GM15510 (cell line): ENCODE measurements around the gene HOXC11.

ENCODE experiments used
- POLR2A ChIP-seq: IDR thresholded peaks from 3 replicates; pipeline ENCODE4 v1.6.1; 2011; ENCODE audit warnings: borderline replicate concordance; ENCODE audit not compliant: insufficient read length; ENCODE audit errors: extremely low read depth

HOXC11 gene

DNA sequence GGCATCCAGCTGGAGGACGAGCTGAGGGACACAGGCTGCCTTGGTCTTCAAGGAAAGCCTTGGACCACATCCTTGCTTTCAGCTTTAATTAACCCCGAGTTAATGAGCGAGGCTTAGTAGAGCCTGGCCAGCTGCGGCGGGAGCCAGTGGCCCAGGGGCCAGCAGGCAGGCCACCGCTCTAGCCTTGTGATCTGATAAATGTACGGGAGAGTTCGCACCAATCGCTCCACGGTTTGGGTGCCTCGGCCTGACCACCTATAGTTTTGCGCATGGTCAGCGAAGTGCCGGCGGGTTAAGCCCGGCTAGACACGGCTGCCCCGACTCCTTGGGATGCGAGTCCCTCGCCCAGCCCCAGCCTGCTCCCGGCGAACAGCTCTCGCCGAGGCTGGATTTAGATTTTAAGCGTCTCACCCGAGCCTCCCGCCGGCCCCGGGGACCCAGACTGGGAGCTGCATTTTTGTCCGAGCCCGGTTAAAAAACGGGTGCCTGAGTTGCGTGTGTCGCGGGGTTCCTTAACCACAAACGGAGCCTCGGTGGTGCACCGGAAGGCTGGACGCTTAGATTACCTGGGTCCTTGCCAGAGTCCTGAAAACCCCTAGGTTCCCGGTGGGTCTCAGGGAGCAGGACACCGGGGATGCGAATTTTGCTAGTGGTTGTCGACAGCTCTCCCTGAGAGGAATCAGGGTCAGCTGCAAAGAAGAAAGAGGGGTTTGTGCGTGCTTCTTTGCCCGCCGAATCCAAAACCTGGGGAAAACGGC lies 21.2 kb upstream of the HOXC11 start:
- TF ChIP-seq POLR2A: no peak

DNA sequence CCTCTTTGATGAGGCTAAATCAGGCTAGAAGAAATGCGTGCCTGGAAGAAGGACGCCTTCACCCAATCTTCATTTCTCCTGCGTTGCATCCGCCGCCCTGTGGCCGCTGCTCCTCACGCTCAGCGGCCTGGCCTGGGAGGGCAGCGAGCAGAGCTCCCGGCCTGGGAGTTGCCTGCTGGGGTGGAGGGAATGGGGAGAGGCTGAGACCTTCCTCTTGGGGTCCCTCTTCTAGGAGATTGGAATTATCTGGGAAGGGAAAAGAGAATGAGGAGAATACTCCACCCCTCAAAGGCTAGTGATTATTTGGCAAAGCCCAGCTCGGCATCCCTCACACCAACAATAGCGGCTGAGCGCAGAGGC lies 20.6 kb upstream of the HOXC11 start:
- TF ChIP-seq POLR2A: no peak

DNA sequence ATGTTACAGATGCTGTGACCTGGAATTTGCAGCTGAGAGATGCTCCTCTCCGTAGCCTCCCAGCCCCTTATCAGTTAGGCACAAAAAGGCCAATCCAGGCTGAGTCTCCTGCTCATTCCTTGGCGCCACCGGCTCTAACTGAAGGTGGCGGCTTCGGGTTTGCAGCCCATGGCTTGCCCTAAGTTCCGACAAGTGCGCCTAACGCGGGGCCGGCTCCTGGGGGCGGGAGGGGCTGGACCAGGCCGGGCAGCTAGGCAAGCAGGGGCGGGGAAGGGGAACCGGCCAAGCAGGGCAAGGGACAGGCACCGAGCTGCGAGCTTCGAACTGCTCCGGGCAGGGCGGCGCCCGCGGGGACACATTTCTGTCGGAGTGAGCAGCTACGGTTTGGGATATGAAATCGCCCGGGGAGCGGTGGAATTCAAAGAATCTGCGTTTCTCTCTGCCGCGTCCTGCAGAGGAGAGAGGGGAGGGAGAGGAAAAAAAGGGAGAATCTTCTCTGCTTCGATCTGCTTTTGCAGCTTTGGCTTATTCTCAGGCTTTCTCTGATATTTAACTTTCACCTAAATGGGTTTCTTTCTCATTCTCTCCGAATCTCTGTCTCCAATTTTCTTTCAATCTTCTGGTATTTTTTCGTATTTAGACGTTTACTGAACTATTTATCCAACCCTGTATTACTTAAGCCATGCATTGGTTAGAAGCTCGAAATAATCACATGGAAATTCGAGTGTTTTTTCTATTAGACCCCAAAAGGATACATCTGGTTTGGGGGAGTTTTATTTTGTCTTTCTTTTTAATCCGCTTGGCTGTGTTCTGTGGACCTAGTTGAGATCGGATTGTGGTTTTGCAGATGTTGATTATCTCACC lies 19.8 kb upstream of the HOXC11 start:
- no peak for TF ChIP-seq POLR2A

DNA sequence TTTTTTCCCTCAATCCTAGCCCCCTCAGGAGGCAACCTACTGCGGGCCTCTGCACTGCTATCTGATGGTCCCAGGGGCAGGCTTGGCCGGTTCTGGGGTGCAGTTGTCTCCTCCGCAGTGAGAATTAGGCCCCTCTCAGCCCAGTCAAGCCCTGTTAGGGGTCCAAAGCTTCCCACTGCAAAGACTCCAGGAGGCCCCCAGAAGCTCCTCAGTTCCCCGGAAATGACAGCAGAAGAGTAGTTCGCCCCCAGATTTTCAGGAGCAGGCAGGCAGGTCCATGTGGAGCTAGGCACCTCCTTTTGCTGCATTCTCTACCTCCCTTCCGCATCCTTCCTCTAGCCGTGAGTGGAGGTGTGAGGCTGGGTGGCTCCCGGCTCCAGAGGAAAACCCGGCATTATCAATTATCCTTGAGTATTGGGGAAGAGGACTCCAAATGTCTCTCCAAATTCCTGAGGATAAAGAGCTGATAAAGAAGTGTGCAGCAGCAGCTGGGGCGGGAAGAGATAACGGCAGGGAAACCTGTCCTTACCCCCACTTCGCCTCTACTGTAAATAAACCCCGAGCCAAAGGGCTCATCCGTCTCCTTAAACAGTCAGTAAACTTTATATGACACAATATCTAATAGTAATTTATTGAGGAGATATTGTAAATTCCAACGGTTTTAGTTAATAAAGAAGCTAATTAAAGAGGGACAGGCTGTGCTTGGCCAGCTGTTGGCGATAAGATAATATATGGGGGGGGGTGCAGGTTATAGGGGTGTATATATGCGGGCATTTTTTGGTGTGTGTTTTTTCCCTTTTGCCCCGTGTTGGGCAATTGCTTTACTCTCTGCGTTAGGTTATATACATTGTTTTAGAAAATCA lies 18.9 kb upstream of the HOXC11 start:
- TF ChIP-seq POLR2A: no peak

DNA sequence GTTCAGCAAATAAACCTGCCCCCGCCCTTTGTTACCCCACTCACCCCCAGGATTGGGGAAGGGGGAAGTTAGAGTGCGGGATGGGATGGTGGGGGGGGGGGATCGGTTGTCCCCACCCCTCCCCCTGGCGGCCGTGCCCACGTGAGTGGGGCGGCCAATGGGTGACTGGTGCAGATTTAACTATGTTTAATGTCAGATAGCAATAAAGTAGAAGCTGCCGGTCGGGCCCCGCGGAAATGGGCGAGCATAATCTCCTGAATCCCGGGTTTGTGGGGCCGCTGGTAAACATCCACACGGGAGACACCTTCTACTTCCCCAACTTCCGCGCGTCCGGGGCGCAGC lies 18.3 kb upstream of the HOXC11 start, which contains the start of gene HOXC12:
HOXC12 (plus strand) TSS at position 210 of the 342 bp plus-strand sequence; CDS start at position 237, 27 bp downstream.
- TF ChIP-seq POLR2A: no peak

DNA sequence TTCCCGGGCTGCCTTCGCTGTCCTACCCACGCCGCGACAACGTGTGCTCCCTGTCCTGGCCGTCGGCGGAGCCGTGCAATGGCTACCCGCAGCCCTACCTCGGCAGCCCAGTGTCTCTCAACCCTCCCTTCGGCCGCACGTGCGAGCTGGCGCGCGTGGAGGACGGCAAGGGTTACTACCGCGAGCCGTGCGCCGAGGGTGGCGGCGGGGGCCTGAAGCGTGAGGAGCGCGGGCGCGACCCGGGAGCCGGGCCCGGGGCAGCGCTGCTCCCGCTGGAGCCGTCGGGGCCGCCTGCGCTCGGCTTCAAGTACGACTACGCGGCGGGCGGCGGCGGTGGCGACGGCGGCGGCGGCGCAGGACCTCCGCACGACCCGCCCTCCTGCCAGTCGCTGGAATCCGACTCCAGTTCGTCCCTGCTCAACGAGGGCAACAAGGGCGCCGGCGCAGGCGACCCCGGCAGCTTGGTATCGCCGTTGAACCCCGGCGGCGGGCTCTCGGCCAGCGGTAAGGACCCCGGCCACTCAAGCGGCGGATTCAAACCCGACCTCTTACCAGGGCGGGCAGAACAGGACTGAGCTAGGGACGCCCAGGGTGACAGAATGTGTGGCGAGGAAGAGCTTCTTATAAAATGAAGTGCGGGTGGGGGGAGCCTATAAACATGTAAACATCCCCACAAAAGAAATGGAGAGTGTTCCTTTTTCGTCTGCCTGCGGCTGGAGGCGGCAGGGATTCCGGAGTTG lies 17.7 kb upstream of the HOXC11 start:
- no peak for TF ChIP-seq POLR2A

DNA sequence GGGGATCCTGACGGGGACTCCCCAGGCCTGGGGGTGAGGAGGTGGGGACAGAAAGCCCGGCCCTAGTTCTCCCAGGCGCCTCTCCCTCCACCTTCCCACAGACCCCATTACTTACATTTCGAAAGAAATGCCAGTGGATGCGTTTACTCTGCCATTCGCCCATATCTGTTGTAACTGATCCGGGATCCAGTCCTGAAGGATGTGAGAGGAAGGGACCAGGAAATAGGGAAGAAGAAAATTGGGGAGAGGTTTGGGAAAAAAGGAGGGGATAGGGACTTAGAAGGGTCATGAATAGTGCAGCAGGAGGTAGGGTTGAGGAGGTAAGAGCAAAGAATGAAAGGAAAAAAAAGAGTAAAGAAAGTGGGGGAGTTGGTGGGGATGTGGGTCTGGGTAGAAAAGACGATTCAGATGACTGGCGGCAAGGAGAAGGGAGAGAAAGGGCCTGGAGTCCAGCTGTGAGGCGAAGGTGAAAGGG lies 17.1 kb upstream of the HOXC11 start:
- TF ChIP-seq POLR2A: no peak

DNA sequence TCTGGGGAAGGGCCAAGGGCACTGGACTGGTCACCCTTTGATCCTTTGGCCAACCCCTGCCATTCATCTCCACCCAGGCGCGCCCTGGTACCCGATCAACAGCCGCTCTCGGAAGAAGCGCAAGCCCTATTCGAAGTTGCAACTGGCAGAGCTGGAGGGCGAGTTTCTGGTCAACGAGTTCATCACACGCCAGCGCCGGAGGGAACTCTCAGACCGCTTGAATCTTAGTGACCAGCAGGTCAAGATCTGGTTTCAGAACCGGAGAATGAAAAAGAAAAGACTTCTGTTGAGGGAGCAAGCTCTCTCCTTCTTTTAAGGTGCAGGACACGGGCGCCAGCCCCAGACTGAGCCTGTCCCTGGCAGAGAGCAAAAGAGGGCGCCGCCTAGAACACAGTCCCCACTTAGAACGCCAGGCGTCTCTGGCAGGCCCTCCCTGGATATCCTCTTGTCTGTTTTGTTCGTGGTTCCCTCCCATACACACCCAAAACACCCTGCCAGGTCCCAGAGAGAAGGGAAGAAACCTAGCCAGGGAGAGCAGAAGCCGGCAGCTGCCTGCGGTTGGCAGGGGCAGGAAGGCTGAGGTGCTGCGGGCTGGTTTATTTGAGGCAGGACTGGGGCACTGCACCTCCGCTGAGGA lies 16.6 kb upstream of the HOXC11 start:
- no peak for TF ChIP-seq POLR2A

DNA sequence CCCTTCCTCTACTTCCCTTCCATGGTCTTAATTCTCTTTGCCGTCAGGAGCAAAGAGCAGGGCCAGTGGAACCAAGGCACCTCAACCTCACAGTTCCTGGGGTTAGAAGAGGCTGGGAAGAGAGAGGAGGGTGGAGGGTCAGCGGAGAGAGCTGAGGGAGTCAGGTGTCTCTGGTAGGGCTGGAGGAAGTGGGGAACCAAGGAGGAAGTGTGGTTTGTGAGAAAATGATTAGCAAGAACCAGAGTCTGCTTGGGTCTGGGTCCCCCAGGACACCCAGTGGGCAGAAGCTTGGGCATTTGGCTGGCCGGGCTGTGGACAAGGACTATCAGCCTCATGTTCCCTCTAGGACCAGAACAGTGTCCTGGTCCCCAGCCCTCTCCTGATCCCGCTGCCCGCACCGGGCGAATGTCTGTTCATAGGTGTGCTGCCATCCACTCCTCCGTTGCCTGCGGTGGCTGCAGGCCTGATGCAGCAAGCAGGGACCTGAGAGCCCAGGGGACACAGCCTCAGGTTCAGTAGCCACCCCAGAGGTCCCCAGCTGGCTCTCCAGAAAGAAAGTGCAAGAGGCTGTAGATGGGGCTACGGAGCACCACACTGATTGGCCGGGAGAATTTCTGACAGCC lies 15.9 kb upstream of the HOXC11 start:
- TF ChIP-seq POLR2A: no peak

DNA sequence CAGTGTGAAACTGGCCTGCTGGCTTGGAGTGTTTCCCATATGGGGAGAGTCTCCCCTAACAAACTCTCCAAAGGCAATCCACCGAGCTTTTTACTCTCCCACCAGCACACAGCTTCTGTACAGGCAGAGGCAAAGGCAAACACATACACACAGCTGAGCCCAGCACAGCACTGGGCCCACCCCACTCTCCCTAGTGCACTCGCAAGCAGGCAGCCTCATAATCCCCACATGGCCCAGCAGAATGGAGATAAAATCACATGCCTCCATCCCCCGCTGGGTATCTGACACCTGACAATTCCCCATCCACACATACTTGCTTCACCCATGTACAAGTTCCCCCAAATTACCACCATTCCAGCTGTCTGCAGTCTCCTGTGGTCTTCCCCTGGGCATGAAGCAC lies 14.8 kb upstream of the HOXC11 start:
- TF ChIP-seq POLR2A: no peak

DNA sequence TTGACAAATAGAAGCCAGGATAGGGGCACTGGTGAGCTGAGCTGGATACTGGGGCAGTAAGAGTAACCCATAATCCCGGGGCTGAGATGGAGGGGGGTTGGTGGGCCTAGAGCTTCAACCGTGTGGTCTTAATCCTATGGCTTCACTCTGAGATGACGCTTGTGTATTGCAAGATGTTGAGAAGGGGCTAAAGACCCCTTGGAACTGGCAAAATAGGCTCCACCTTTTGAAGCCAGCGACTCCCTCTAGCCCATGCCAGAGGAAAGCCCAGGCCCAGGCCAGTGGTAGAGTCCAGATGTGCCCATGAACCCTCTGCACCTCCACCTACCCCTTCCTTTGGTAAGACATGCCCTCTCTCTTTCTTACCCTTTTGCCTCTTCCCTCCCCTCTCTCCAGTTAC lies 13.6 kb upstream of the HOXC11 start:
- no peak for TF ChIP-seq POLR2A

DNA sequence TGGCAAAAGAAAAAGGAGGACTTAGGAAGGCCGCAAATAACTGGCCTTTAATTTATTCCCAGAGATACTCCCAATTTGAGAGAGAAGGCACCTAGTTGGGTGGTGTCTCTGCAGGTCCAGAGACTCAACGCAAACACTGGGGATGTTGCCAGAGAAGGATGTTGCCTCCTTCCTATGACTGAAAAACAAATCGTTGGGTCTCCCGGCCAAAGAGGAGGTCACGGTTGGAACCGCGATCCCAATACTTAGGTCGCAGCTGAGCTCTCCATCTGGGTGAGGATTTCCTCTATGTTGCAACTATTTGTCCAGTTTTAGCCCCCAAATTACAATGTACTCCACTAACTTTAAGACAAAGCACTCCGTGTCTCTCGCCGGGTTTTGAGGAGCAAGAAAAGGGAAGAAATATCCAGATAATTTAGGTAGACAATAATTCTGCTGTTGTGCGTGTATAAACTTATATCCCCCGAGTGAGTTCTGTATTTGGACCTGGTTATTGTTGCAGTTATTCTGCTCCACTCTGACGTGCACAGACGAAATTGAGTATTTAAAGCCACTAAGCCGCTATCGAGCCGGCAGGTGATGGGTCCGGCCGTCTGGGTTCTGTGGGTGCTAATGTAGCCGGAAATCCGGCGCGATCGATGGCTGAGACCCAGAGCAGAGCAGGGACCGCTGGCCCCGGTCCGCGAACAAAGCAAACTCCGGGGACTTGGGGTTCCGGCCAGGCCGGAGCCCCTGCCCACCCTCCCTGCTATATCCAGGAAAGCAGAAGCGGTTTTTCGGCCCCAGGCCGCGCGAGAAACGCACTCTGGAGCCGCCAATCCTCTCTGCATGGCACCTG lies 12.5 kb upstream of the HOXC11 start:
- no peak for TF ChIP-seq POLR2A
